ENCODE results near the gene DUSP15.

DUSP15 gene
- long read RNA-seq, partial matches to known transcripts = 0 of 1 reads
- long read RNA-seq, other reads (novel, unspliced or antisense) = 1 of 1 reads

GRCh38 chr20:31869942-31870725 lies at the start of gene DUSP15, which contains the start of gene TTLL9:
TSS of gene DUSP15 (minus strand) at chr20:31870527. CDS start at chr20:31870337, 190 bp downstream.
TSS of gene TTLL9 (plus strand) at chr20:31870634. CDS start at chr20:31871127, 493 bp downstream.
- Histone ChIP-seq H3K27ac (replicated peaks) (no peak within 1 kb of the TSS), H3K4me3 (replicated peaks; ENCODE audit: insufficient read depth, low read length) (peak within 1 kb of the TSS; percentile 19; the same call in 1 of the 2 replicates), H3K27me3 (ENCODE audit: insufficient read depth, poor library complexity, severe bottlenecking) (peaks cover 27% of the 10 kb centered on the region)
- TF ChIP-seq CTCF (IDR thresholded peaks at IDR 0.05; ENCODE audit: insufficient read depth, low read length) (no peak), POLR2AphosphoS5 (IDR thresholded peaks at IDR 0.05; ENCODE audit: low read depth) (no peak), SPI1 (IDR thresholded peaks at IDR 0.05; ENCODE audit: borderline replicate concordance, low read depth) (no peak), GABPA (IDR thresholded peaks at IDR 0.05; ENCODE audit: low read depth) (no peak)
- TF ChIP-seq, protein P1, sequence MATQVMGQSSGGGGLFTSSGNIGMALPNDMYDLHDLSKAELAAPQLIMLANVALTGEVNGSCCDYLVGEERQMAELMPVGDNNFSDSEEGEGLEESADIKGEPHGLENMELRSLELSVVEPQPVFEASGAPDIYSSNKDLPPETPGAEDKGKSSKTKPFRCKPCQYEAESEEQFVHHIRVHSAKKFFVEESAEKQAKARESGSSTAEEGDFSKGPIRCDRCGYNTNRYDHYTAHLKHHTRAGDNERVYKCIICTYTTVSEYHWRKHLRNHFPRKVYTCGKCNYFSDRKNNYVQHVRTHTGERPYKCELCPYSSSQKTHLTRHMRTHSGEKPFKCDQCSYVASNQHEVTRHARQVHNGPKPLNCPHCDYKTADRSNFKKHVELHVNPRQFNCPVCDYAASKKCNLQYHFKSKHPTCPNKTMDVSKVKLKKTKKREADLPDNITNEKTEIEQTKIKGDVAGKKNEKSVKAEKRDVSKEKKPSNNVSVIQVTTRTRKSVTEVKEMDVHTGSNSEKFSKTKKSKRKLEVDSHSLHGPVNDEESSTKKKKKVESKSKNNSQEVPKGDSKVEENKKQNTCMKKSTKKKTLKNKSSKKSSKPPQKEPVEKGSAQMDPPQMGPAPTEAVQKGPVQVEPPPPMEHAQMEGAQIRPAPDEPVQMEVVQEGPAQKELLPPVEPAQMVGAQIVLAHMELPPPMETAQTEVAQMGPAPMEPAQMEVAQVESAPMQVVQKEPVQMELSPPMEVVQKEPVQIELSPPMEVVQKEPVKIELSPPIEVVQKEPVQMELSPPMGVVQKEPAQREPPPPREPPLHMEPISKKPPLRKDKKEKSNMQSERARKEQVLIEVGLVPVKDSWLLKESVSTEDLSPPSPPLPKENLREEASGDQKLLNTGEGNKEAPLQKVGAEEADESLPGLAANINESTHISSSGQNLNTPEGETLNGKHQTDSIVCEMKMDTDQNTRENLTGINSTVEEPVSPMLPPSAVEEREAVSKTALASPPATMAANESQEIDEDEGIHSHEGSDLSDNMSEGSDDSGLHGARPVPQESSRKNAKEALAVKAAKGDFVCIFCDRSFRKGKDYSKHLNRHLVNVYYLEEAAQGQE (IDR thresholded peaks at IDR 0.05; ENCODE audit: insufficient replicate concordance, low read depth) = no peak
- no peak for DNase-seq (ENCODE audit: low read depth in 1 of 2, low spot score in 1 of 2)

DNA sequence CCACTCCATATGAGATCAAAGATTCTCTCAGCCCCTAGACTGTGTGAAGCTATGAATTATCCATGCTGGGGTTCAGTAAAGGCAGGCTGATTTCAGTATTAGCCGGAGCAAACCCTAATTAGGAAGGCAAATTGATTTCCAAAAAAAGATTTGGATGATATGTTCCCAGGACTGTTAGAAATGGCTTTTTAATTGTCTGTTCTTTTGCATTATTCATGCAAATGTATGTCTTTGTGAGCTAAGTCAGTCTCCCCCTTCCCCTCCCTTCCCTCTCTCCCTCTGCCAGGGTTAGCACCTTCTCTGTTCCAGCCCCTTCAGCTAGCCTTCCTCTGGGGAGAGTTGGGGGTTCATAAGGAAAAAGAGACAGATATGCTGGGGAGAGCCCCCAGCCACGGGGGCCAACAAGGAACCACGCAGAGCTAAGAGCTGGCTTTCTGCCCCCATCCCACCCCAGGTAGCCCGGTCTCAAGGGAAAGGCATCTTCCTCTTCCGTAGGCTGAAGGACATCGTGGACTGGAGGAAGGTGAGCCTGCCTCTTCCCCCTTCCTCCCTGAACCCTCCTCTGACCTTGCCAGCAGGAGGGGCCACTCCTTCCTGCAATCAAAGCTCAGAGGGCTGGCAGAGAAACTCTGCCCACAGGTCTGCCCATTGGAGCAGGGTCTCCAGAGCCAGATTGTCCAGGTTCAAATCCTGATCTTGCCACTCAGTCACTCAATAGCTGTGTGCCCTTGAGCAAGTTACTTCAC lies 49.3 kb upstream of the DUSP15 start:
- DNase-seq (ENCODE audit: low read depth in 1 of 2, low spot score in 1 of 2) = no peak
- Histone ChIP-seq H3K4me3 (replicated peaks; ENCODE audit: insufficient read depth, low read length) (no peak overlapping the region), H3K27ac (replicated peaks) (no peak overlapping the region), H3K27me3 (ENCODE audit: insufficient read depth, poor library complexity, severe bottlenecking) (no peaks in the 10 kb centered on the region)
- TF ChIP-seq, protein P1 (IDR thresholded peaks at IDR 0.05; ENCODE audit: insufficient replicate concordance, low read depth) = no peak
- TF ChIP-seq SPI1 (IDR thresholded peaks at IDR 0.05; ENCODE audit: borderline replicate concordance, low read depth) (no peak), GABPA (IDR thresholded peaks at IDR 0.05; ENCODE audit: low read depth) (no peak), POLR2AphosphoS5 (IDR thresholded peaks at IDR 0.05; ENCODE audit: low read depth) (no peak), CTCF (IDR thresholded peaks at IDR 0.05; ENCODE audit: insufficient read depth, low read length) (no peak)

DNA sequence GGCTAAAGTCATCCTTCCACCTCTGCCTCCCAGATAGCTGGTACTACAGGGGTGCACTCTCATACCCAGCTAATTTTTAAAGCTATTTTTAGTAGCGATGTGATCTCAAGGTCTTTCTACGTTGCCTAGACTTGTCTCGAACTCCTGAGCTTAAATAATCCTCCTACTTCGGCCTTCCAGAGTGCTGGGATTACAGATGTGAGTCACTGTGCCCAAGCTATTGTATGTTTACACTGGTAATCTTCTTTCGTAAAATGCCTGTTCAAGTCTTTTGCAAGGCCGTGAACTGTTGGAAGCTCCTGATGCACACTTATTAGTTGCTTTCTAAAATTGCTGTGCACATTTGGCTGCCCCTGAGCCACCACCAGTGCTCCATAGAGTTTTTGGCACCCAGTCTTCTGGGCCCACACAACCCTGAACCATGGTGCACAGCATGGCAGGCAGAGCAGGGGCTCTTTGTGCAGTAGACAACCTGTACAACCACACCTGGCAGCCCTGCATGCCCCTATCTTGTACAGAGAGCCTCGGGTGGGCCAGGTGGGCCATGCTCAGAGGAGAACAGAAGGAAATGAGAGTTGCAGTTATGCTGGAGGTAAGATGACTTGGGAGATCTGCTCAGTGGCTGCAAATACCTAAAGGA lies 48.3 kb upstream of the DUSP15 start:
- Histone ChIP-seq H3K27me3 (ENCODE audit: insufficient read depth, poor library complexity, severe bottlenecking) (no peaks in the 10 kb centered on the region), H3K27ac (replicated peaks) (no peak overlapping the region), H3K4me3 (replicated peaks; ENCODE audit: insufficient read depth, low read length) (no peak overlapping the region)
- TF ChIP-seq CTCF (IDR thresholded peaks at IDR 0.05; ENCODE audit: insufficient read depth, low read length) (no peak), SPI1 (IDR thresholded peaks at IDR 0.05; ENCODE audit: borderline replicate concordance, low read depth) (no peak), GABPA (IDR thresholded peaks at IDR 0.05; ENCODE audit: low read depth) (no peak), POLR2AphosphoS5 (IDR thresholded peaks at IDR 0.05; ENCODE audit: low read depth) (no peak)
- TF ChIP-seq, protein P1 (IDR thresholded peaks at IDR 0.05; ENCODE audit: insufficient replicate concordance, low read depth) = no peak
- no peak for DNase-seq (ENCODE audit: low read depth in 1 of 2, low spot score in 1 of 2)

All from HL-60 (cell line).